IMR-90 (cell line): Measurements from ENCODE around the gene EXOC6B.

Source experiments
- CEBPB ChIP-seq: IDR thresholded peaks from 2 replicates; pipeline ENCODE4 v1.6.1; 2012; ENCODE audit warnings: low read depth, low read length, improper control_type of control experiment
- POLR2A ChIP-seq: IDR thresholded peaks from 2 replicates; pipeline ENCODE4 v1.6.1; 2012; ENCODE audit warnings: mild to moderate bottlenecking, low read depth, low read length
- RAD21 ChIP-seq: IDR thresholded peaks from 2 replicates; pipeline ENCODE4 v1.6.1; 2012; ENCODE audit warnings: low read length, improper control_type of control experiment
- SMC3 ChIP-seq: fragments of 150-350 bp; IDR thresholded peaks from 2 replicates; pipeline ENCODE4 v1.6.1; 2016; ENCODE audit warnings: low read depth, mild to moderate bottlenecking, antibody characterized with exemption, low read length, moderate library complexity
- TF ChIP-seq, protein P1 (sequence below): conservative IDR thresholded peaks from 2 replicates; pipeline ENCODE4 v1.5.1; 2012; ENCODE audit warnings: mild to moderate bottlenecking, low read depth, low read length, improper control_type of control experiment

DNA sequence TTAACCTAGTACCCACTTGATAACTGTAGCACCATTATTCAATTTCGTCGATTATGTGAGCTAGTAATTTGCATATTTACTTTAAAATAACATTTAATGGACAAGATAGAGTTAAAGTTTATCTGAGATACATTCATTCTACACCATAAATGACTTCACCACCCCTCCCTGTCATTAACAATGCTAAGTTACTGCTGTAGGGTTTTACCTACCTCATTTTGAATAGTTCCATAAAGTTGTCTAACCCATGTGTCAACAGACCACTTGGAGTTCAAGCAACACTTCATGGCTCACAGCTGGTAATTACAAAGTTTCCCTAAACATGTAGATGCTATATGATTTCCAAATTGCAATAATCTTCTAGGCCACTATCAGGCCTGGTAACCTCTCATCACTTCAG, 550.7 kb downstream of the EXOC6B start:
- TF ChIP-seq RAD21 (no peak), POLR2A (no peak), CEBPB (no peak), SMC3 (no peak)
- TF ChIP-seq, protein P1, sequence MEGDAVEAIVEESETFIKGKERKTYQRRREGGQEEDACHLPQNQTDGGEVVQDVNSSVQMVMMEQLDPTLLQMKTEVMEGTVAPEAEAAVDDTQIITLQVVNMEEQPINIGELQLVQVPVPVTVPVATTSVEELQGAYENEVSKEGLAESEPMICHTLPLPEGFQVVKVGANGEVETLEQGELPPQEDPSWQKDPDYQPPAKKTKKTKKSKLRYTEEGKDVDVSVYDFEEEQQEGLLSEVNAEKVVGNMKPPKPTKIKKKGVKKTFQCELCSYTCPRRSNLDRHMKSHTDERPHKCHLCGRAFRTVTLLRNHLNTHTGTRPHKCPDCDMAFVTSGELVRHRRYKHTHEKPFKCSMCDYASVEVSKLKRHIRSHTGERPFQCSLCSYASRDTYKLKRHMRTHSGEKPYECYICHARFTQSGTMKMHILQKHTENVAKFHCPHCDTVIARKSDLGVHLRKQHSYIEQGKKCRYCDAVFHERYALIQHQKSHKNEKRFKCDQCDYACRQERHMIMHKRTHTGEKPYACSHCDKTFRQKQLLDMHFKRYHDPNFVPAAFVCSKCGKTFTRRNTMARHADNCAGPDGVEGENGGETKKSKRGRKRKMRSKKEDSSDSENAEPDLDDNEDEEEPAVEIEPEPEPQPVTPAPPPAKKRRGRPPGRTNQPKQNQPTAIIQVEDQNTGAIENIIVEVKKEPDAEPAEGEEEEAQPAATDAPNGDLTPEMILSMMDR: no peak
